Measurements from ENCODE around the gene HSPBP1.

- TF ChIP-seq, protein P1, sequence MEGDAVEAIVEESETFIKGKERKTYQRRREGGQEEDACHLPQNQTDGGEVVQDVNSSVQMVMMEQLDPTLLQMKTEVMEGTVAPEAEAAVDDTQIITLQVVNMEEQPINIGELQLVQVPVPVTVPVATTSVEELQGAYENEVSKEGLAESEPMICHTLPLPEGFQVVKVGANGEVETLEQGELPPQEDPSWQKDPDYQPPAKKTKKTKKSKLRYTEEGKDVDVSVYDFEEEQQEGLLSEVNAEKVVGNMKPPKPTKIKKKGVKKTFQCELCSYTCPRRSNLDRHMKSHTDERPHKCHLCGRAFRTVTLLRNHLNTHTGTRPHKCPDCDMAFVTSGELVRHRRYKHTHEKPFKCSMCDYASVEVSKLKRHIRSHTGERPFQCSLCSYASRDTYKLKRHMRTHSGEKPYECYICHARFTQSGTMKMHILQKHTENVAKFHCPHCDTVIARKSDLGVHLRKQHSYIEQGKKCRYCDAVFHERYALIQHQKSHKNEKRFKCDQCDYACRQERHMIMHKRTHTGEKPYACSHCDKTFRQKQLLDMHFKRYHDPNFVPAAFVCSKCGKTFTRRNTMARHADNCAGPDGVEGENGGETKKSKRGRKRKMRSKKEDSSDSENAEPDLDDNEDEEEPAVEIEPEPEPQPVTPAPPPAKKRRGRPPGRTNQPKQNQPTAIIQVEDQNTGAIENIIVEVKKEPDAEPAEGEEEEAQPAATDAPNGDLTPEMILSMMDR (IDR thresholded peaks at IDR 0.05): no peak
- TF ChIP-seq EP300 (IDR thresholded peaks at IDR 0.05): no peak
Measured at GRCh38 chr19:55264531-55264930, 15.4 kb downstream of the HSPBP1 start.
